Astrocyte of the spinal cord (primary cell): Measurements from ENCODE around the gene LRPAP1.
A peak's percentile ranks its signal among the peaks of the same experiment; 100 is the strongest.

Experiments used
- DNase-seq: peaks from one replicate; pipeline ENCODE4 v3.0.0; 2011; ENCODE audit warnings: low read depth, low spot score
- H3K4me3 ChIP-seq: 2 replicates; pipeline ENCODE4 v1.5.1; 2011; ENCODE audit warnings: low read depth, mild to moderate bottlenecking, low read length, moderate library complexity
- CTCF ChIP-seq: IDR thresholded peaks from 2 replicates; pipeline ENCODE4 v1.5.1; 2012; ENCODE audit warnings: low read depth, mild to moderate bottlenecking, low read length, inconsistent platforms
- in situ Hi-C: cut with HindIII; loops from 2 replicates; pipeline ENCODE4 v1.10.0; 2017; ENCODE audit warnings: low sequenced_read_pairs

LRPAP1 gene

GRCh38 chr4:3516061-3516835, 16.0 kb downstream of the LRPAP1 start:
- TF ChIP-seq CTCF: no peak
- DNase-seq: no peak
- H3K4me3 ChIP-seq: no peak overlapping the region
- in situ Hi-C loops: no loop called here

GRCh38 chr4:3515646-3516045, 16.6 kb downstream of the LRPAP1 start:
- in situ Hi-C loops: no loop called here
- DNase-seq: no peak
- H3K4me3 ChIP-seq: no peak overlapping the region
- no peak for TF ChIP-seq CTCF

DNA sequence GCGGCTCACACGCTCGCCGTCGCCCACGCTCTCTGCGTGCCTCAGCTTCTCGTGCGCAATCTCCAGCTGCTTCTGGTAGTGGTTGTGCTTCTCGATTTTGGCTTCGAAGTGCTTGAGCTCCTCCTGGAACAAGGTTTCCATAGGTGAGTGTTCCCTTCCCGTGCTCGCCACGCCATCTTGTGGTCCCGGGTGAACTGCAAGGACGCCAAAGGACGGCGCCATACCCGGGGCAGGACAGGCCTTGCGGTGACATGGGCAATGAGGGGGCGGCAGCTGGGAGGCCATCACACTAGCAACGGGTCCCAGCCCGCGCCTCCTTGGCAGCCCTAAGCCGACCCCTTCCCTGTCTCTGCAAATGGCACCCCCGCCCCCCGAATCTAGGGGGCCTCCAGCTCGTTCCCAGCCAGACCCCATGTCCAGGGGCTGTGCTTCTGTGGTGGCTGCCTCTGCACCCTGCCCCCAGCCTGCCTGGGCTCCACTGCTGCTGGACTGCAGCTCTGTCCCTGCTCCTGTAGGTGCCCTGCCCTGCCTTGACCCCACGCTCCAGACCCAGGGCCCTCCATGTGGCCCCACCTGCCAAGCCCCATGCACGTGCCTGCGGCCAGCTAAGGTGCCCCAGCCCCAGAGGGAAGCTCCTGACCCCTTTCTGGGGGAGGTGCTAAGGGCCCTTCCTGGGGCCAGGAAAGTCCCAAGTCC, 17.3 kb downstream of the LRPAP1 start:
- no peak overlapping the region for H3K4me3 ChIP-seq
- peak; percentile 34 for TF ChIP-seq CTCF
- no peak for DNase-seq
- in situ Hi-C loops: no loop called here

DNA sequence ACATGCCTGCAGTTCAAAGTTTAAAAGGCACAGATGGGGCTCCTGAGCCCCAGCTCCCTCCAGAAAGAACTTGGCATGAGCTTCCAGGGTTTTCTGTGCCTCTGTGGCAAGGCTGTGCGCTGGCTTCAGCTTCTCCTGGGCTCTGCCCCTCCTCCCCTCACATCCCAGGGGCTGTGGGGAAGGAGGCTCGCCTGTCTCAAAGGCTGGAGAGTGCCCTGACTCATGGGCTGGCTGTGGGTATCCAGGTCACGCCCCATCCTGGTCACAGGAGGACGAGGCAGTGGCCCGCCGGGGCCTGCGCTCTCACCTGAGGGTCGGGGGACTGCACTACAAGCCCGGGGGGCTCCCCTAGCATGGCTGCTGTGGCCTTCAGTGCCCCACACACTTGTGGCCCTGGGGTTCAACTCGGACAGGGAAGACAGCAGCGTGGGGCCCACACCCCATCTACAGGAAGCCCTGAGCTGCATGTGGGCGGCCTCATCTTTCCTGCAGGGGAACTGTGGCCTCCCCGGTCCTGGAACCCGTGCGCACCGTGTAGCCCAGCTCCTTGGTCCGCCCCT, 17.9 kb downstream of the LRPAP1 start:
- TF ChIP-seq CTCF: no peak
- no peak overlapping the region for H3K4me3 ChIP-seq
- no peak for DNase-seq
- in situ Hi-C loops: no loop called here

DNA sequence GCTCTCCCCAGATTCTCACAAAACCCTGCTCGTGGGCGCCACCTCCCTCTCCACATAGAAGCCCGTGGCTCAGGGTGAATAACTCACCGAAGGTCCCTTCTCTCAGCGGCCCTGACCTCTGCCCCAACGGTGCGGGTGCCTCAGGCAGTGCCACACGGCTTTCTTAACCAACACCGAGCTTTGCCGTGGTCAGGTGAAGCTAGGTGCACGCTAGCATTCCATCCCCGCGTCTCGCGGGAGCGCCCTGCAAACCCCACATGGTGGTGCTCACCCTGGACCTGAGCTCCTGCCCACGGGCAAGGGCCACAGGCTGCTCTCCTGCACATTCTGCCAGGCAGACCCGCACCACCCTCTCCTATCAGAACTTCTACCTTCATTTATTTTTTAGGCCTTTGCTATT, 18.4 kb downstream of the LRPAP1 start:
- H3K4me3 ChIP-seq: no peak overlapping the region
- TF ChIP-seq CTCF: no peak
- DNase-seq: no peak
- in situ Hi-C loops: no loop called here

GRCh38 chr4:3512719-3513118, 19.5 kb downstream of the LRPAP1 start:
- in situ Hi-C loops: no loop called here
- no peak for TF ChIP-seq CTCF
- no peak overlapping the region for H3K4me3 ChIP-seq
- no peak for DNase-seq
